Breast epithelium (tissue), 4 donors: ENCODE data around the gene TRPV4. TPM values are rescaled to one million over a fixed set of nuclear protein-coding genes. Genes with fewer than 3 reads are reported as not detected.

Experiments used
- DNase-seq, 2 donors: peaks; one replicate each; pipeline ENCODE4 v3.0.0-alpha.2; 2019; ENCODE audit warnings: low spot score in 2 of 2
- H3K27ac ChIP-seq, 2 donors: fragments of 200-600 bp; sonication (generic) in 1 of 2; one replicate each; pipeline ENCODE4 v1.5.1; 2016 to 2019; ENCODE audit warnings: mild to moderate bottlenecking in 1 of 2
- H3K27me3 ChIP-seq, 2 donors: fragments of 200-600 bp; sonication (generic) in 1 of 2; one replicate each; pipeline versions ENCODE4 v1.5.1 to v1.6.0; 2017 to 2019; ENCODE audit warnings: control low read depth in 1 of 2, mild to moderate bottlenecking in 1 of 2
- H3K36me3 ChIP-seq: fragments of 200-600 bp; one replicate; pipeline ENCODE4 v1.5.1; 2019
- H3K4me1 ChIP-seq, 2 donors: fragments of 200-600 bp; sonication (generic); one replicate each; pipeline ENCODE4 v1.5.1; 2016 to 2019; ENCODE audit warnings: control low read depth in 1 of 2
- H3K4me3 ChIP-seq, 3 donors: fragments of 200-600 bp; sonication (generic); 1 replicate in 2 of 3; 2 replicates in 1 of 3; pipeline ENCODE4 v1.5.1; 2016 to 2019; ENCODE audit warnings: mild to moderate bottlenecking in 3 of 3, moderate library complexity in 2 of 3
- H3K9me3 ChIP-seq, 2 donors: fragments of 200-600 bp; sonication (generic) in 1 of 2; one replicate each; pipeline ENCODE4 v1.5.1; 2016 to 2019; ENCODE audit warnings: control low read depth in 1 of 2
- CTCF ChIP-seq, 3 donors: fragments of 450-650 bp; IDR thresholded peaks; one replicate each; pipeline ENCODE4 v1.5.1; 2016 to 2017; ENCODE audit warnings: antibody characterized with exemption in 3 of 3, mild to moderate bottlenecking in 3 of 3, moderate library complexity in 3 of 3
- POLR2A ChIP-seq: fragments of 450-650 bp; IDR thresholded peaks from one replicate; pipeline ENCODE4 v1.6.1; 2016; ENCODE audit warnings: antibody characterized with exemption, mild to moderate bottlenecking, moderate library complexity
- POLR2AphosphoS5 ChIP-seq, 3 donors: sonication (generic); formaldehyde crosslinking; IDR thresholded peaks; one replicate each; pipeline ENCODE4 v1.6.1; 2017; ENCODE audit warnings: antibody characterized with exemption in 3 of 3
- intact Hi-C: fragments of 100-400 bp; cut with DNase I; formaldehyde crosslinking; loops from one replicate; pipeline ENCODE4 v1.15.1; 2023; ENCODE audit warnings: low total_unique reads
- total RNA-seq, 3 donors: library from RNA; depleted of rRNA; stranded (reverse); fragments of >200 nt; gene quantifications; one replicate each; pipeline ENCODE4 v1.1.0, GENCODE V29; 2016

TRPV4 gene
- total RNA-seq, 3 donors from 2014 or later = 0.64 to 6.4 (median 2.0) TPM

GRCh38 chr12:109762071-109762672 is 71.0 kb downstream of the TRPV4 start:
- H3K36me3 ChIP-seq = no peaks in the 10 kb centered on the region
- H3K9me3 ChIP-seq = peaks cover 5 to 6% of the 10 kb centered on the region in 2 donors
- no peak for TF ChIP-seq POLR2A
- no peak for TF ChIP-seq POLR2AphosphoS5 (IDR thresholded peaks at IDR 0.05)
- no peaks in the 10 kb centered on the region for H3K27me3 ChIP-seq
- intact Hi-C loops = no loop called here
- no peak overlapping the region for H3K27ac ChIP-seq
- peak in 1 of 2 donors; percentile 31 for DNase-seq
- no peaks in the 10 kb centered on the region for H3K4me1 ChIP-seq
- no peak overlapping the region for H3K4me3 ChIP-seq

- no peaks in the 10 kb centered on the region for H3K4me1 ChIP-seq
- H3K27ac ChIP-seq = no peak overlapping the region
- DNase-seq = peak in 1 of 2 donors; percentile 45
- H3K36me3 ChIP-seq = no peaks in the 10 kb centered on the region
- H3K4me3 ChIP-seq = no peak overlapping the region
- H3K27me3 ChIP-seq = no peaks in the 10 kb centered on the region
- intact Hi-C loops = no loop called here
- no peak for TF ChIP-seq POLR2AphosphoS5 (IDR thresholded peaks at IDR 0.05)
- no peak for TF ChIP-seq POLR2A
- TF ChIP-seq CTCF (IDR thresholded peaks at IDR 0.05) = no peak
- peaks cover 6 to 12% of the 10 kb centered on the region in 2 donors for H3K9me3 ChIP-seq
Measured at GRCh38 chr12:109760930-109761921, 72.0 kb downstream of the TRPV4 start.

GRCh38 chr12:109760031-109760929 is 72.9 kb downstream of the TRPV4 start:
- no peak overlapping the region for H3K27ac ChIP-seq
- H3K4me1 ChIP-seq = no peaks in the 10 kb centered on the region
- H3K4me3 ChIP-seq = no peak overlapping the region
- intact Hi-C loops = no loop called here
- H3K9me3 ChIP-seq = peaks cover 6 to 12% of the 10 kb centered on the region in 2 donors
- TF ChIP-seq POLR2A = no peak
- TF ChIP-seq CTCF (IDR thresholded peaks at IDR 0.05) = no peak
- TF ChIP-seq POLR2AphosphoS5 (IDR thresholded peaks at IDR 0.05) = no peak
- no peaks in the 10 kb centered on the region for H3K27me3 ChIP-seq
- no peaks in the 10 kb centered on the region for H3K36me3 ChIP-seq
- DNase-seq = peak in 1 of 2 donors; percentile 57

- Histone ChIP-seq H3K4me1 (no peaks in the 10 kb centered on the region), H3K4me3 (no peak overlapping the region), H3K27me3 (no peaks in the 10 kb centered on the region), H3K9me3 (peaks cover 6 to 12% of the 10 kb centered on the region in 2 donors), H3K27ac (no peak overlapping the region), H3K36me3 (no peaks in the 10 kb centered on the region)
- intact Hi-C loops = no loop called here
- TF ChIP-seq POLR2AphosphoS5 (IDR thresholded peaks at IDR 0.05) (no peak), POLR2A (no peak), CTCF (IDR thresholded peaks at IDR 0.05) (no peak)
- DNase-seq = peak in 1 of 2 donors; percentile 17
Measured at GRCh38 chr12:109759595-109759994, 73.6 kb downstream of the TRPV4 start.
